K562 (cell line): ENCODE results near the gene ATAD2B. TPM values are rescaled to one million over a fixed set of nuclear protein-coding genes. Genes with fewer than 3 reads are reported as not detected.

ENCODE experiments used
- BRCA1 ChIP-seq, 2 experiments: fragments of 450-650 bp in 1 of 2; sonication (generic) in 1 of 2; formaldehyde crosslinking in 1 of 2; IDR thresholded peaks; 2 replicates each; pipeline versions ENCODE4 v1.5.0 to v1.6.1; 2017 to 2020; ENCODE audit warnings: mild to moderate bottlenecking in 1 of 2, missing genetic modification reagents in 1 of 2
- CBX1 ChIP-seq: sonication (generic); IDR thresholded peaks from 2 replicates; pipeline ENCODE4 v1.6.1; 2016; ENCODE audit warnings: antibody characterized with exemption, low read depth, mild to moderate bottlenecking
- CREB3L1 ChIP-seq: fragments of 450-650 bp; IDR thresholded peaks from 2 replicates; pipeline ENCODE4 v1.6.1; 2014; ENCODE audit warnings: low read depth, mild to moderate bottlenecking, moderate library complexity, borderline replicate concordance
- ELF2 ChIP-seq: fragments of 250-450 bp; sonication (Bioruptor Pico); IDR thresholded peaks from 2 replicates; pipeline ENCODE4 v1.5.0; 2021; ENCODE audit warnings: mild to moderate bottlenecking
- ELK1 ChIP-seq: sonication (generic); formaldehyde crosslinking; IDR thresholded peaks from 2 replicates; pipeline ENCODE4 v1.8.1; 2022; ENCODE audit warnings: missing genetic modification reagents
- GABPA ChIP-seq: fragments of 200-800 bp; sonication (Bioruptor generic); conservative IDR thresholded peaks from 2 replicates; pipeline ENCODE4 v1.6.1; 2016; ENCODE audit warnings: low read depth, missing genetic modification characterization, missing compliant biosample characterization
- GTF2B ChIP-seq: IDR thresholded peaks from 2 replicates; pipeline ENCODE4 v1.6.1; 2011; ENCODE audit not compliant: insufficient read length; ENCODE audit errors: extremely low read depth
- HIVEP1 ChIP-seq: fragments of 250-450 bp; sonication (Bioruptor Pico); IDR thresholded peaks from 2 replicates; pipeline ENCODE4 v1.4.0; 2020; ENCODE audit warnings: mild to moderate bottlenecking
- HMG20B ChIP-seq: fragments of 250-450 bp; sonication (Bioruptor Pico); IDR thresholded peaks from 2 replicates; pipeline ENCODE4 v1.5.0; 2021; ENCODE audit warnings: mild to moderate bottlenecking
- HNRNPH1 ChIP-seq: fragments of 200-400 bp; formaldehyde crosslinking; optimal IDR thresholded peaks from 2 replicates; pipeline ENCODE3; 2017; ENCODE audit warnings: low read depth, mild to moderate bottlenecking, low read length, moderate library complexity
- HNRNPK ChIP-seq: fragments of 200-400 bp; formaldehyde crosslinking; IDR thresholded peaks from one replicate; pipeline ENCODE4 v1.6.1; 2018; ENCODE audit warnings: mild to moderate bottlenecking, low read depth, low read length; ENCODE audit not compliant: poor library complexity, severe bottlenecking
- KDM1A ChIP-seq, 2 experiments: fragments of 450-650 bp; IDR thresholded peaks; 2 replicates each; pipeline ENCODE4 v1.6.1; 2016; ENCODE audit warnings: mild to moderate bottlenecking in 2 of 2
- MAFG ChIP-seq: fragments of 450-650 bp; conservative IDR thresholded peaks from 2 replicates; pipeline ENCODE4 v1.6.1; 2016; ENCODE audit warnings: missing genetic modification characterization, missing compliant biosample characterization
- MECOM ChIP-seq: fragments of 250-450 bp; sonication (Bioruptor Pico); IDR thresholded peaks from 2 replicates; pipeline ENCODE4 v1.8.0; 2022; ENCODE audit warnings: inconsistent platforms
- MTA3 ChIP-seq: fragments of 450-650 bp; formaldehyde crosslinking; IDR thresholded peaks from 2 replicates; pipeline ENCODE4 v1.6.1; 2017; ENCODE audit warnings: mild to moderate bottlenecking, borderline replicate concordance
- NCOA2 ChIP-seq, 2 experiments: fragments of 450-650 bp; IDR thresholded peaks; 2 replicates each; pipeline ENCODE4 v1.6.1; 2018; ENCODE audit warnings: mild to moderate bottlenecking in 2 of 2, moderate library complexity in 1 of 2; ENCODE audit not compliant: partially characterized antibody in 2 of 2
- POLR3G ChIP-seq: IDR thresholded peaks from 2 replicates; pipeline ENCODE4 v1.6.1; 2011; ENCODE audit not compliant: insufficient read length, insufficient replicate concordance; ENCODE audit errors: extremely low read depth
- RAD21 ChIP-seq, 2 experiments: fragments of 250-450 bp in 1 of 2; fragments of 450-650 bp in 1 of 2; sonication (Bioruptor Pico) in 1 of 2; formaldehyde crosslinking in 1 of 2; IDR thresholded peaks in 1 of 2; conservative IDR thresholded peaks in 1 of 2; 2 replicates each; pipeline versions ENCODE4 v1.4.0 to v1.8.0; 2020 to 2022; ENCODE audit warnings: mild to moderate bottlenecking in 2 of 2, moderate library complexity in 1 of 2
- SRSF3 ChIP-seq: fragments of 200-400 bp; formaldehyde crosslinking; IDR thresholded peaks from 2 replicates; pipeline ENCODE4 v1.6.1; 2016; ENCODE audit warnings: mild to moderate bottlenecking, low read length, moderate library complexity; ENCODE audit not compliant: insufficient read depth
- polyA plus RNA-seq, 8 experiments: library from polyadenylated mRNA; depleted of rRNA in 4 of 8; stranded (reverse) in 5 of 8; unstranded in 3 of 8; fragments of >200 nt; fragmentation: Nextera tagmentation in 2 of 8; fragmentation: Illumina TruSeq in 1 of 8; extraction: Ambion mirVana in 2 of 8; extraction: Trizol in 1 of 8; gene quantifications; 2 replicates each; pipeline versions ENCODE4 v1.2.1 to v1.2.3, GENCODE V29; 2011 to 2014; ENCODE audit warnings: inconsistent platforms in 1 of 8, missing spikeins in 1 of 8
- total RNA-seq, 7 experiments: library from RNA; depleted of rRNA in 6 of 7; stranded (reverse); fragments of >200 nt in 6 of 7; fragmentation: Illumina TruSeq in 2 of 7; extraction: Trizol in 2 of 7; gene quantifications; 2 replicates each; pipeline versions ENCODE4 v1.2.1 to v1.2.3, GENCODE V29; 2011 to 2021; ENCODE audit warnings: low replicate concordance in 1 of 7
- TF ChIP-seq, protein P1 (sequence below): IDR thresholded peaks from 2 replicates; pipeline ENCODE4 v1.6.1; 2011; ENCODE audit warnings: borderline replicate concordance, low read depth, mild to moderate bottlenecking, moderate library complexity, low read length; ENCODE audit not compliant: insufficient read depth, poor library complexity, severe bottlenecking

ATAD2B gene
- total and polyA plus RNA-seq, 9 of the 15 experiments (the other 6 are each of a cell fraction or from before 2014, with no cell fraction given), result 3.2 to 21.6 (median 11.4) TPM

DNA sequence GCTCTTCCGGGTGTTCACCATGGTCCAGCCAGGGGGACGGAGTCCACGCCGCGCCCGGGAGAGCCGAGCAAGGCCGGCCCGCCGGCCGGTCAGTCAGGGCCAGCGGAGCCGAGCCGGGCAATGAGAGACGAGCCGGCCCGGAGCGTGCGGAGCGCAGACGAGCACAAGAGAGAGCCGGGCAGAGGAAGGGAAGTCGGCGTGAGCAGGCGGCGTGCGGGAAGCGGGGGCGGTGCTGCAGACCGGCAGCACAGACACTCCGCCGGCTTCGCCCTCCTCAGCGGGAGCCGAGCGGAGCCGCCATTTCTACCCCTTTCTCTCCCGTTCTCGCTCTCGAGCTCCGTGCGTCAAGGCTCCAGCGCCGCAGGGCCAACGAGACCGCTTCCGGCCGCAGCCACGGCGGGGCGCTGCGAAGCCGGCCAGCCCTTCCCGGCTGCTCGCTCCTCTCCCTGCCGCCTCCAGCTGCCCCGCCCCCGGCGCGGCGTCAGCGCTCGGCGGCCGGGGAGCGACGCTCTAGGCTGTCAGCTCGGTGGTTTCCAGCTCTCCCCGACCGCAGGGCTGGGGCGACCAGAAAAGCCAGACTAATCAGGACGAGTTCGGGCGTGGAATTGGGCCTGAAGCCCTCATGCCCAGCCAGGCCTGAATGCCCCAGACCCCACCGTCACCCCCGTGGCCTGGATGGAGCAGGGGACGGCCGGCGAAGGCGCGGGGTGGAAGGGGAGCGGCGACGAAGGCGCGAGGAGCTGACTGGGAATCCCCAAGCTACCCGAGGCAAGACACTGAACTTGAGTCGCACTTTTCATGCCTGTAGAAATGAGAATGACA lies at the start of gene ATAD2B (continued):
- TF ChIP-seq, protein P1, sequence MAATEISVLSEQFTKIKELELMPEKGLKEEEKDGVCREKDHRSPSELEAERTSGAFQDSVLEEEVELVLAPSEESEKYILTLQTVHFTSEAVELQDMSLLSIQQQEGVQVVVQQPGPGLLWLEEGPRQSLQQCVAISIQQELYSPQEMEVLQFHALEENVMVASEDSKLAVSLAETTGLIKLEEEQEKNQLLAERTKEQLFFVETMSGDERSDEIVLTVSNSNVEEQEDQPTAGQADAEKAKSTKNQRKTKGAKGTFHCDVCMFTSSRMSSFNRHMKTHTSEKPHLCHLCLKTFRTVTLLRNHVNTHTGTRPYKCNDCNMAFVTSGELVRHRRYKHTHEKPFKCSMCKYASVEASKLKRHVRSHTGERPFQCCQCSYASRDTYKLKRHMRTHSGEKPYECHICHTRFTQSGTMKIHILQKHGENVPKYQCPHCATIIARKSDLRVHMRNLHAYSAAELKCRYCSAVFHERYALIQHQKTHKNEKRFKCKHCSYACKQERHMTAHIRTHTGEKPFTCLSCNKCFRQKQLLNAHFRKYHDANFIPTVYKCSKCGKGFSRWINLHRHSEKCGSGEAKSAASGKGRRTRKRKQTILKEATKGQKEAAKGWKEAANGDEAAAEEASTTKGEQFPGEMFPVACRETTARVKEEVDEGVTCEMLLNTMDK, result peak; percentile 81
- TF ChIP-seq MTA3 (peak; percentile 92), KDM1A (IDR thresholded peaks at IDR 0.05) (no peak), RAD21 (CRISPR knock-in tag; conservative IDR thresholded peaks at IDR 0.05 in 1 of 2, IDR thresholded peaks at IDR 0.05 in 1 of 2) (peak; percentile 85 to 86), GTF2B (no peak), POLR3G (no peak), CREB3L1 (peak; percentile 90; the same call in 1 of the 2 replicates), MAFG (tag) (no peak), BRCA1 (IDR thresholded peaks at IDR 0.05) (no peak), BRCA1 (CRISPR knock-in tag; IDR thresholded peaks at IDR 0.05) (no peak), SRSF3 (no peak), ELF2 (CRISPR knock-in tag) (no peak), MECOM (CRISPR knock-in tag) (no peak), ELK1 (no peak), NCOA2 (IDR thresholded peaks at IDR 0.05; ENCODE audit: partially characterized antibody in 2 of 2) (no peak), GABPA (peak; percentile 58), HNRNPK (peak; percentile 20), HIVEP1 (CRISPR knock-in tag) (no peak), HMG20B (CRISPR knock-in tag) (no peak), CBX1 (no peak; the same call in 1 of the 2 replicates), HNRNPH1 (no peak)
